GM23338 (cell line): Measurements from ENCODE around the gene PPY. TPM values are rescaled to one million over a fixed set of nuclear protein-coding genes. Genes with fewer than 3 reads are reported as not detected.

ENCODE experiments used
- ATAC-seq: fragments of 200-7000 bp; cut with Tn5 transposase; 3 replicates; pipeline ENCODE4 v1.9.1; 2020
- DNase-seq: peaks from one replicate; pipeline ENCODE4 v3.0.0-alpha.2; 2015; ENCODE audit warnings: low spot score
- H2AFZ ChIP-seq: fragments of 200-600 bp; sonication (generic); 2 replicates; pipeline ENCODE4 v1.8.0; 2016; ENCODE audit warnings: antibody characterized with exemption, mild to moderate bottlenecking, moderate library complexity
- H3F3A ChIP-seq: fragments of 200-600 bp; sonication (generic); replicated peaks from 2 replicates; pipeline ENCODE4 v1.8.0; 2017; ENCODE audit warnings: antibody characterized with exemption, mixed run types, low read depth
- H3K27ac ChIP-seq: fragments of 200-600 bp; sonication (generic); 2 replicates; pipeline ENCODE4 v1.6.1; 2016; ENCODE audit warnings: low read depth
- H3K27me3 ChIP-seq: fragments of 200-600 bp; sonication (generic); 2 replicates; pipeline ENCODE4 v1.8.0; 2016; ENCODE audit warnings: mild to moderate bottlenecking, mixed run types, moderate library complexity; ENCODE audit not compliant: insufficient read depth
- H3K36me3 ChIP-seq: fragments of 200-600 bp; sonication (generic); 2 replicates; pipeline ENCODE4 v1.8.0; 2016; ENCODE audit warnings: mild to moderate bottlenecking; ENCODE audit not compliant: insufficient read depth
- H3K4me1 ChIP-seq: fragments of 200-600 bp; sonication (generic); 2 replicates; pipeline ENCODE4 v1.8.0; 2016; ENCODE audit warnings: mild to moderate bottlenecking, moderate library complexity; ENCODE audit not compliant: insufficient read depth
- H3K4me2 ChIP-seq: fragments of 200-600 bp; sonication (generic); 2 replicates; pipeline ENCODE4 v1.7.1; 2017; ENCODE audit warnings: mixed run types
- H3K4me3 ChIP-seq: fragments of 200-600 bp; sonication (generic); 2 replicates; pipeline ENCODE4 v1.6.1; 2016; ENCODE audit warnings: mixed run types
- H3K79me2 ChIP-seq: fragments of 200-600 bp; sonication (generic); replicated peaks from 2 replicates; pipeline ENCODE4 v1.8.0; 2017; ENCODE audit warnings: mild to moderate bottlenecking; ENCODE audit not compliant: insufficient read depth
- H3K9me2 ChIP-seq: fragments of 200-600 bp; sonication (generic); 2 replicates; pipeline ENCODE4 v1.8.0; 2017; ENCODE audit not compliant: insufficient read depth
- H4K20me1 ChIP-seq: fragments of 200-600 bp; sonication (generic); replicated peaks from 2 replicates; pipeline ENCODE4 v1.8.0; 2017; ENCODE audit warnings: mild to moderate bottlenecking; ENCODE audit not compliant: insufficient read depth
- H3K27ac Mint-ChIP-seq: 2 replicates; pipeline ENCODE4 v1.8.0; 2020; ENCODE audit warnings: inconsistent platforms, mild to moderate bottlenecking, moderate library complexity, mixed read lengths
- H3K27me3 Mint-ChIP-seq: 3 replicates; pipeline ENCODE4 v1.8.0; 2022; ENCODE audit warnings: low read depth, mild to moderate bottlenecking, moderate library complexity, mixed read lengths, inconsistent platforms; ENCODE audit not compliant: insufficient read depth, poor library complexity
- H3K36me3 Mint-ChIP-seq: 3 replicates; pipeline ENCODE4 v1.8.0; 2021; ENCODE audit warnings: low read depth, mild to moderate bottlenecking, inconsistent platforms, moderate library complexity, mixed read lengths
- H3K4me1 Mint-ChIP-seq: 3 replicates; pipeline ENCODE4 v1.8.0; 2020; ENCODE audit warnings: mild to moderate bottlenecking, inconsistent platforms, mixed read lengths
- H3K4me3 Mint-ChIP-seq: 3 replicates; pipeline ENCODE4 v1.8.0; 2021; ENCODE audit warnings: moderate library complexity, mild to moderate bottlenecking, inconsistent platforms, mixed read lengths
- H3K9me3 Mint-ChIP-seq: 3 replicates; pipeline ENCODE4 v1.8.0; 2020; ENCODE audit warnings: moderate library complexity, mild to moderate bottlenecking, inconsistent platforms, mixed read lengths
- CREB1 ChIP-seq: fragments of 250-450 bp; sonication (Bioruptor Pico); IDR thresholded peaks from 2 replicates; pipeline ENCODE4 v1.5.0; 2020; ENCODE audit warnings: low read depth, mild to moderate bottlenecking, moderate library complexity
- JUNB ChIP-seq: IDR thresholded peaks from one replicate; pipeline ENCODE4 v1.6.1; 2016; ENCODE audit warnings: antibody characterized with exemption; ENCODE audit not compliant: unreplicated experiment
- POLR2AphosphoS5 ChIP-seq: IDR thresholded peaks from 2 replicates; pipeline ENCODE4 v1.6.1; 2016; ENCODE audit warnings: antibody characterized with exemption, low read depth
- STAT1 ChIP-seq: IDR thresholded peaks from one replicate; pipeline ENCODE4 v1.6.1; 2016; ENCODE audit warnings: antibody characterized with exemption; ENCODE audit not compliant: unreplicated experiment
- polyA plus RNA-seq: library from polyadenylated mRNA; unstranded; fragments of >200 nt; fragmentation: Nextera tagmentation; extraction: Ambion mirVana; gene quantifications from 2 replicates; pipeline ENCODE4 v1.2.1, GENCODE V29; 2016
- total RNA-seq: library from RNA; depleted of rRNA; stranded (reverse); fragments of >200 nt; shearing (Covaris generic); gene quantifications from 2 replicates; pipeline ENCODE4 v1.2.3, GENCODE V29; 2014
- TF ChIP-seq, protein P1 (sequence below): fragments of 250-450 bp; sonication (Bioruptor Pico); IDR thresholded peaks from 2 replicates; pipeline ENCODE4 v1.5.0; 2020; ENCODE audit warnings: mild to moderate bottlenecking, moderate library complexity
- TF ChIP-seq, protein P2 (sequence below): IDR thresholded peaks from 2 replicates; pipeline ENCODE4 v1.6.1; 2016; ENCODE audit warnings: antibody characterized with exemption
- TF ChIP-seq, protein P3 (sequence below), 2 experiments: fragments of 200-600 bp in 1 of 2; sonication (generic) in 1 of 2; conservative IDR thresholded peaks; 2 replicates each; pipeline versions ENCODE4 v1.5.1 to v1.6.1; 2016 to 2017; ENCODE audit warnings: antibody characterized with exemption in 2 of 2, low read depth in 2 of 2, mild to moderate bottlenecking in 2 of 2, moderate library complexity in 1 of 2

PPY gene
- total and polyA plus RNA-seq, 2 experiments from 2014 or later, result 0.94 TPM; not detected in 1

- TF ChIP-seq, protein P1, sequence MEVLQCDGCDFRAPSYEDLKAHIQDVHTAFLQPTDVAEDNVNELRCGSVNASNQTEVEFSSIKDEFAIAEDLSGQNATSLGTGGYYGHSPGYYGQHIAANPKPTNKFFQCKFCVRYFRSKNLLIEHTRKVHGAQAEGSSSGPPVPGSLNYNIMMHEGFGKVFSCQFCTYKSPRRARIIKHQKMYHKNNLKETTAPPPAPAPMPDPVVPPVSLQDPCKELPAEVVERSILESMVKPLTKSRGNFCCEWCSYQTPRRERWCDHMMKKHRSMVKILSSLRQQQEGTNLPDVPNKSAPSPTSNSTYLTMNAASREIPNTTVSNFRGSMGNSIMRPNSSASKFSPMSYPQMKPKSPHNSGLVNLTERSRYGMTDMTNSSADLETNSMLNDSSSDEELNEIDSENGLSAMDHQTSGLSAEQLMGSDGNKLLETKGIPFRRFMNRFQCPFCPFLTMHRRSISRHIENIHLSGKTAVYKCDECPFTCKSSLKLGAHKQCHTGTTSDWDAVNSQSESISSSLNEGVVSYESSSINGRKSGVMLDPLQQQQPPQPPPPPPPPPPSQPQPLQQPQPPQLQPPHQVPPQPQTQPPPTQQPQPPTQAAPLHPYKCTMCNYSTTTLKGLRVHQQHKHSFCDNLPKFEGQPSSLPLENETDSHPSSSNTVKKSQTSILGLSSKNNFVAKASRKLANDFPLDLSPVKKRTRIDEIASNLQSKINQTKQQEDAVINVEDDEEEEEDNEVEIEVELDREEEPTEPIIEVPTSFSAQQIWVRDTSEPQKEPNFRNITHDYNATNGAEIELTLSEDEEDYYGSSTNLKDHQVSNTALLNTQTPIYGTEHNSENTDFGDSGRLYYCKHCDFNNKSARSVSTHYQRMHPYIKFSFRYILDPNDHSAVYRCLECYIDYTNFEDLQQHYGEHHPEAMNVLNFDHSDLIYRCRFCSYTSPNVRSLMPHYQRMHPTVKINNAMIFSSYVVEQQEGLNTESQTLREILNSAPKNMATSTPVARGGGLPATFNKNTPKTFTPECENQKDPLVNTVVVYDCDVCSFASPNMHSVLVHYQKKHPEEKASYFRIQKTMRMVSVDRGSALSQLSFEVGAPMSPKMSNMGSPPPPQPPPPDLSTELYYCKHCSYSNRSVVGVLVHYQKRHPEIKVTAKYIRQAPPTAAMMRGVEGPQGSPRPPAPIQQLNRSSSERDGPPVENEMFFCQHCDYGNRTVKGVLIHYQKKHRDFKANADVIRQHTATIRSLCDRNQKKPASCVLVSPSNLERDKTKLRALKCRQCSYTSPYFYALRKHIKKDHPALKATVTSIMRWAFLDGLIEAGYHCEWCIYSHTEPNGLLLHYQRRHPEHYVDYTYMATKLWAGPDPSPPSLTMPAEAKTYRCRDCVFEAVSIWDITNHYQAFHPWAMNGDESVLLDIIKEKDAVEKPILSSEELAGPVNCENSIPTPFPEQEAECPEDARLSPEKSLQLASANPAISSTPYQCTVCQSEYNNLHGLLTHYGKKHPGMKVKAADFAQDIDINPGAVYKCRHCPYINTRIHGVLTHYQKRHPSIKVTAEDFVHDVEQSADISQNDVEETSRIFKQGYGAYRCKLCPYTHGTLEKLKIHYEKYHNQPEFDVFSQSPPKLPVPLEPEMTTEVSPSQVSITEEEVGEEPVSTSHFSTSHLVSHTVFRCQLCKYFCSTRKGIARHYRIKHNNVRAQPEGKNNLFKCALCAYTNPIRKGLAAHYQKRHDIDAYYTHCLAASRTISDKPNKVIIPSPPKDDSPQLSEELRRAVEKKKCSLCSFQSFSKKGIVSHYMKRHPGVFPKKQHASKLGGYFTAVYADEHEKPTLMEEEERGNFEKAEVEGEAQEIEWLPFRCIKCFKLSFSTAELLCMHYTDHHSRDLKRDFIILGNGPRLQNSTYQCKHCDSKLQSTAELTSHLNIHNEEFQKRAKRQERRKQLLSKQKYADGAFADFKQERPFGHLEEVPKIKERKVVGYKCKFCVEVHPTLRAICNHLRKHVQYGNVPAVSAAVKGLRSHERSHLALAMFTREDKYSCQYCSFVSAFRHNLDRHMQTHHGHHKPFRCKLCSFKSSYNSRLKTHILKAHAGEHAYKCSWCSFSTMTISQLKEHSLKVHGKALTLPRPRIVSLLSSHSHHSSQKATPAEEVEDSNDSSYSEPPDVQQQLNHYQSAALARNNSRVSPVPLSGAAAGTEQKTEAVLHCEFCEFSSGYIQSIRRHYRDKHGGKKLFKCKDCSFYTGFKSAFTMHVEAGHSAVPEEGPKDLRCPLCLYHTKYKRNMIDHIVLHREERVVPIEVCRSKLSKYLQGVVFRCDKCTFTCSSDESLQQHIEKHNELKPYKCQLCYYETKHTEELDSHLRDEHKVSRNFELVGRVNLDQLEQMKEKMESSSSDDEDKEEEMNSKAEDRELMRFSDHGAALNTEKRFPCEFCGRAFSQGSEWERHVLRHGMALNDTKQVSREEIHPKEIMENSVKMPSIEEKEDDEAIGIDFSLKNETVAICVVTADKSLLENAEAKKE (CRISPR knock-in tag), result no peak
- TF ChIP-seq, protein P2, sequence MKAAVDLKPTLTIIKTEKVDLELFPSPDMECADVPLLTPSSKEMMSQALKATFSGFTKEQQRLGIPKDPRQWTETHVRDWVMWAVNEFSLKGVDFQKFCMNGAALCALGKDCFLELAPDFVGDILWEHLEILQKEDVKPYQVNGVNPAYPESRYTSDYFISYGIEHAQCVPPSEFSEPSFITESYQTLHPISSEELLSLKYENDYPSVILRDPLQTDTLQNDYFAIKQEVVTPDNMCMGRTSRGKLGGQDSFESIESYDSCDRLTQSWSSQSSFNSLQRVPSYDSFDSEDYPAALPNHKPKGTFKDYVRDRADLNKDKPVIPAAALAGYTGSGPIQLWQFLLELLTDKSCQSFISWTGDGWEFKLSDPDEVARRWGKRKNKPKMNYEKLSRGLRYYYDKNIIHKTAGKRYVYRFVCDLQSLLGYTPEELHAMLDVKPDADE, result no peak
- TF ChIP-seq CREB1 (CRISPR knock-in tag), result no peak
Observed at GRCh38 chr17:43984521-43984920, 42.2 kb upstream of the PPY start (continued).

- 0 out of 2 replicates have a peak, but pooled peaks cover 3% of the 10 kb centered on the region for H3F3A ChIP-seq
- no peak overlapping the region for H3K27ac Mint-ChIP-seq
- no peak overlapping the region for H3K27ac ChIP-seq
- peak overlapping the region; percentile 73 for H3K4me3 ChIP-seq
- H3K4me3 Mint-ChIP-seq, result peak overlapping the region; percentile 79
- H3K9me2 ChIP-seq, result no peaks in the 10 kb centered on the region
- H3K9me3 Mint-ChIP-seq, result no peaks in the 10 kb centered on the region
- H3K4me1 Mint-ChIP-seq, result peaks cover 12% of the 10 kb centered on the region; the same call in 2 of the 3 replicates
- H3K4me2 ChIP-seq, result peak overlapping the region; percentile 90
- DNase-seq (peak; percentile 80), ATAC-seq (peak; percentile 86)
- peaks cover 8% of the 10 kb centered on the region; the same call in 1 of the 2 replicates for H3K4me1 ChIP-seq
- TF ChIP-seq, protein P2, result no peak
- TF ChIP-seq JUNB (peak; percentile 8), CREB1 (CRISPR knock-in tag) (peak; percentile 66), STAT1 (no peak), POLR2AphosphoS5 (no peak; the same call in 1 of the 2 replicates)
- TF ChIP-seq, protein P3, sequence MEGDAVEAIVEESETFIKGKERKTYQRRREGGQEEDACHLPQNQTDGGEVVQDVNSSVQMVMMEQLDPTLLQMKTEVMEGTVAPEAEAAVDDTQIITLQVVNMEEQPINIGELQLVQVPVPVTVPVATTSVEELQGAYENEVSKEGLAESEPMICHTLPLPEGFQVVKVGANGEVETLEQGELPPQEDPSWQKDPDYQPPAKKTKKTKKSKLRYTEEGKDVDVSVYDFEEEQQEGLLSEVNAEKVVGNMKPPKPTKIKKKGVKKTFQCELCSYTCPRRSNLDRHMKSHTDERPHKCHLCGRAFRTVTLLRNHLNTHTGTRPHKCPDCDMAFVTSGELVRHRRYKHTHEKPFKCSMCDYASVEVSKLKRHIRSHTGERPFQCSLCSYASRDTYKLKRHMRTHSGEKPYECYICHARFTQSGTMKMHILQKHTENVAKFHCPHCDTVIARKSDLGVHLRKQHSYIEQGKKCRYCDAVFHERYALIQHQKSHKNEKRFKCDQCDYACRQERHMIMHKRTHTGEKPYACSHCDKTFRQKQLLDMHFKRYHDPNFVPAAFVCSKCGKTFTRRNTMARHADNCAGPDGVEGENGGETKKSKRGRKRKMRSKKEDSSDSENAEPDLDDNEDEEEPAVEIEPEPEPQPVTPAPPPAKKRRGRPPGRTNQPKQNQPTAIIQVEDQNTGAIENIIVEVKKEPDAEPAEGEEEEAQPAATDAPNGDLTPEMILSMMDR (conservative IDR thresholded peaks at IDR 0.05; ENCODE audit: low read depth in 2 of 2), result peak; percentile 69 to 75
- H3K36me3 ChIP-seq, result no peaks in the 10 kb centered on the region
- peaks cover 22% of the 10 kb centered on the region for H3K27me3 Mint-ChIP-seq
- no peaks in the 10 kb centered on the region for H3K36me3 Mint-ChIP-seq
- H2AFZ ChIP-seq, result peak overlapping the region; percentile 100
- H3K27me3 ChIP-seq, result peaks cover 37% of the 10 kb centered on the region
- H3K79me2 ChIP-seq, result no peaks in the 10 kb centered on the region
- H4K20me1 ChIP-seq, result no peaks in the 10 kb centered on the region
Observed at GRCh38 chr17:43983515-43984411, 41.5 kb upstream of the PPY start.
